AG10803 (cell line): Measurements from ENCODE around the gene GON7.
A peak's percentile ranks its signal among the peaks of the same experiment; 100 is the strongest.

ENCODE experiments used
- DNase-seq: peaks from one replicate; pipeline ENCODE4 v3.0.0; 2010; ENCODE audit warnings: low read depth
- H3K4me3 ChIP-seq: 2 replicates; pipeline ENCODE4 v1.5.1; 2011; ENCODE audit warnings: mild to moderate bottlenecking, low read length, control low read depth
- TF ChIP-seq, protein P1 (sequence below): conservative IDR thresholded peaks from 2 replicates; pipeline ENCODE4 v1.5.1; 2011; ENCODE audit warnings: mild to moderate bottlenecking, low read length, control low read depth, inconsistent platforms

GON7 gene, protein sequence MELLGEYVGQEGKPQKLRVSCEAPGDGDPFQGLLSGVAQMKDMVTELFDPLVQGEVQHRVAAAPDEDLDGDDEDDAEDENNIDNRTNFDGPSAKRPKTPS

DNA sequence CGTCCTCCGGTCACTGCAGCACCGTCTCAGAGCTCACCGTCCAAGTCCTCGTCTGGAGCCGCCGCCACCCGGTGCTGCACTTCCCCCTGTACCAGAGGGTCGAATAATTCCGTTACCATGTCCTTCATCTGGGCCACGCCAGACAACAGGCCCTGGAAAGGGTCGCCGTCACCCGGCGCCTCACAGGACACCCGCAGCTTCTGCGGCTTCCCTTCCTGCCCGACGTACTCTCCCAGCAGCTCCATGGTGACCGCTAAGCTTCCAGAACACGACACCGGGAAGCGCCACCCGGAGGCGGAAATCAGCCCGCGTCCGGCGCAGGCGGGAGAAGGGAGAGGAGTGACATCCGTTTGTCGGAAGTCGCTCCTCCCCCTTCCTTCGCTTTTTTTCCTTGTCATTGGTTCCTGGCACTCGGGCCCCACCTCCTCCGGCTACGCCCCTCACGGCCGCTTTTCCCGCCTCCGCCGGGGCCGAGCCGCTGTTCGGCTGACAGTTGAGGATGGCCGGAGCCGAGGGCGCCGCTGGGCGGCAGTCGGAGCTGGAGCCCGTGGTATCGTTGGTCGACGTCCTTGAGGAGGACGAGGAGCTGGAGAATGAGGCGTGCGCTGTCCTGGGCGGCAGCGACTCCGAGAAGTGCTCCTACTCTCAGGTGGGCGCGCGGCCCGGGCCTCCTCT lies at the start of gene GON7, which contains the start of gene UBR7:
Gene GON7, minus strand, starts transcription at position 273 of the 675 bp plus-strand sequence. Its CDS starts 28 bp downstream, at position 245.
Gene UBR7, plus strand, starts transcription at position 464 of the 675 bp plus-strand sequence. Its CDS starts 36 bp downstream, at position 500.
- H3K4me3 ChIP-seq, result peak within 1 kb of the TSS; percentile 73
- DNase-seq, result peak; percentile 95
- TF ChIP-seq, protein P1, sequence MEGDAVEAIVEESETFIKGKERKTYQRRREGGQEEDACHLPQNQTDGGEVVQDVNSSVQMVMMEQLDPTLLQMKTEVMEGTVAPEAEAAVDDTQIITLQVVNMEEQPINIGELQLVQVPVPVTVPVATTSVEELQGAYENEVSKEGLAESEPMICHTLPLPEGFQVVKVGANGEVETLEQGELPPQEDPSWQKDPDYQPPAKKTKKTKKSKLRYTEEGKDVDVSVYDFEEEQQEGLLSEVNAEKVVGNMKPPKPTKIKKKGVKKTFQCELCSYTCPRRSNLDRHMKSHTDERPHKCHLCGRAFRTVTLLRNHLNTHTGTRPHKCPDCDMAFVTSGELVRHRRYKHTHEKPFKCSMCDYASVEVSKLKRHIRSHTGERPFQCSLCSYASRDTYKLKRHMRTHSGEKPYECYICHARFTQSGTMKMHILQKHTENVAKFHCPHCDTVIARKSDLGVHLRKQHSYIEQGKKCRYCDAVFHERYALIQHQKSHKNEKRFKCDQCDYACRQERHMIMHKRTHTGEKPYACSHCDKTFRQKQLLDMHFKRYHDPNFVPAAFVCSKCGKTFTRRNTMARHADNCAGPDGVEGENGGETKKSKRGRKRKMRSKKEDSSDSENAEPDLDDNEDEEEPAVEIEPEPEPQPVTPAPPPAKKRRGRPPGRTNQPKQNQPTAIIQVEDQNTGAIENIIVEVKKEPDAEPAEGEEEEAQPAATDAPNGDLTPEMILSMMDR, result peak; percentile 34; the same call in 1 of the 2 replicates

DNA sequence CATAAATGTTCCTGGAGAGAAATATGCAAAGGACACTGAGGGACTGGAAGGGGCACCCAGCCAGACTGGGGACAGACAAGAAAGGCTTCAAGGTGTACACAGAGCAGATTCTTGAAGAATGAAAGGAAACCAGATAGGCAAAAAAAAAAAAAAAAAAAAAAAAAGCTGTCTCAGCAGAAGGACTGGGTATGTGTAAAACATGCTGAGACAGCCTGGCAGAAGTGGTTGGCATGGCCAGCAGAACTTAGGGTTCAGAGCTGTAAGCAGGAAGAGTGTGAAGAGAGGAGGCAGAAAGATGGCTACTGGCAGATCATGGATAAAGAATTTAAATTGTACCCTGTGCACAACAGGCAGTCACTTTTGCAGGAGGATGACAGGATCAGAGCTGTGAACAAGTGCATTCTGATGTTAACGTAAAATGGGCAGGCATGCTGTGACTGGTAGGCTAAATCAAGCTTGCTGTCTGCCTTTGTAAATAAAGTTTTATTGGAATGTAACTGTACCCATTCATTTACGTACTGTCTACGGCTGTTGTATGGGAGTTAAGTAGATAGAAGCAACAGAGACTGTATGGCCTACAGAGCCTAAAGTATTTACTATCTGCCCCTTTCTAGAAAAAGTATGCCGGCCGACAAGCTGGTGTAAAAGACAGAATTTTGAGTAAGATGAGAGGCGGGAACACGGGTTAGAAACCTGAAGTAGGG lies 42.4 kb upstream of the GON7 start:
- TF ChIP-seq, protein P1, result no peak
- no peak overlapping the region for H3K4me3 ChIP-seq
- DNase-seq, result no peak

DNA sequence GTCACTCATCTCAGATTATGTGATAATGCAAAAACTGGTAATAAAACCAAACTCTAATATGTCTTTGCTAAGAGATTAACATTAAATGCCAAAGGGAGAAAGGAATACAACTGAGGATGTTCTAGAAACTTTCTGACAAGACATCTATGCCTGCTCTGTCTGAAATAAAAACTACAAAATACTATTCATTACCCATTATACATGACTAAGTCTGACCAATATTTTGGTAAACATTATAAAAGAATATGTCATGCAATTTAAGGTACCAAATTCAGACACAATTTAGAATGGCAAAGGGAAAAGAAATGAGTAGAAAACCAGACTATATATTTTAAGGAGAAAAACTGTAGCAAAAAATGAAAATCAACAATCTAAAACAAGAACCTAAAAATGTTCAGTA lies 39.7 kb upstream of the GON7 start:
- H3K4me3 ChIP-seq, result no peak overlapping the region
- TF ChIP-seq, protein P1, result no peak
- DNase-seq, result no peak

DNA sequence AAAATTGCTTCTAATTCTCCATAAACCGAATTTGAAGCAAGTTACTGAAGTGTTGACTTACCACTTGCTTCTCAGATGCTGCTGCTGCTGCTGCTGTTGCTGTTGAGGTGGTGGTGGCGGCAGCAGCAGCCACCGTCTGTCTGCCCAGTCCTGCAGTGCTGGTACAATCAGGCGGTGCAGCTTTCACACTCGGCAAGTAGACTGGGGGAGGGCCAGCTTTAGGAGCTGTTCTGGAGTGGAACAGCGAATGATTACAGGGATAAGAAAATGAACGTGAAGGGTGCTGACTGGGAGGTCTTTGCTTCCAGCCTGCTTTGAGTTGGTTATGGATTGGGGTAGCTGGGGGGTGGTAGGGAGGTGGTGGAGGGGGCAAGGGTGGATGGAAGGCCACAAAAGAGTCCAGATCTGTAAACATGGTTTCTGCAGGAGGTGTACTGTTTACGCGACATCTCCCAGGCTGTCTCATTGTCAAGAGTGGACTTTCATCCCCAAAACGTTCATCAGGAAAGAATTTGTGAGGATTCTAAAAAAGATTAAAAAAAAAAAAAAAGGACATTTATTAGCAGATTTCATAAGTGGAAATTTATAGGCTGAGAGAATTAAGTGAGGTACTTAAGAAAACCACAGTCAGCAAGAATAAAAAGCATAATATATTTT lies 39.0 kb upstream of the GON7 start:
- DNase-seq, result no peak
- no peak overlapping the region for H3K4me3 ChIP-seq
- TF ChIP-seq, protein P1, result no peak

DNA sequence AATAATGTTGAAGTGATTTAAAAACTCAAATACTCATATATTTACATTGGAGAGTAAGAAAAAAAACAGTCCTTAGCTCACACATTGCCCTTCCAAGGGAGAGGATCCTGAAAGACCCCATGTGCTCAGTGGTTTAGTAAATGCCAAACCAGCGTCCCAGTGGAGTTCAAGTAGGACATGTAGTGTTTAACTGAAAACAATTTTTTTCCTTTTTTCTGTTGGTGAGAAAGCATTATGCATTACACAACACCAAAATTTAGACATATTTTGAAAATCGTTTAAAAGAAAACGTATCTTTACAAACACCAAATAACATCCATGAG lies 33.8 kb upstream of the GON7 start:
- no peak overlapping the region for H3K4me3 ChIP-seq
- no peak for DNase-seq
- TF ChIP-seq, protein P1, result no peak

DNA sequence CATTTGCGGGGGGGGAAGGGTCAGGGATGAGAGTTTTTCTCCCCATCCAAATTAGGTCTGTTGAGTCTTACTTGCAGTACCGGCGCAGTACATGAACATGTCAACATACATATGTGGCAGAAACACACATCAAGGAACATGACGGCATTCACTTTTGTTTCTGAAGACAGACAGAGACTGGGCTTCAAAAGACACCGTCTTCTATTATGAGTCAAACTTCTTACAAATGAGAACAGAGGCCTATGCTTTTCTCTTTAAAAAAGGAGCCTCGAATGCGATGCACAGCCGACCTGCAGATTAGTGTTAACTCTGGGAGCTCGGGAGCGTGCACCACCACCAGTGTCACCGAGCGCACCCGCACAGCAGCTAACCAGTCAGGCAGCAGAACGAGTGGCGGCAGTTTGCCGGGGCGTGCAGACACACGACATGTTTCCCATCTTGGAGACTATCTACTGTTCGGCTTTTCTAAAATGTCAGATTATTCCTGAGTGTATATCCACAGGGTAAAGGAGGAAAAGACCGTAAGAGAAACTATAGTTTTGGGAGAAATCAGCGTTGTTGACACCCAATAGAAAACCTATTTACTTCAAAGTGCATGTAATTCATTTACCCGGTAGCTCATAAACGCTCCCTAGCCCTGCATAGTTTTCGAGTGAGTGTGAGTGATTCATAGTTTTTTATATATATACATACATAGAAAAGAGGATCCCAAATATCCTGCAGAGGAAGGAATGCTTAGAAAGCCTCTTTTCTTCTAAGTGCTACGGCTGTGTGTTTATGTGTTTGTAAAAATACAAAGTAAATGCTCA lies 33.2 kb upstream of the GON7 start:
- DNase-seq, result peak; percentile 31
- H3K4me3 ChIP-seq, result no peak overlapping the region
- TF ChIP-seq, protein P1, result no peak
